ENCODE results near the gene PON3.

Gene PON3

GRCh38 chr7:95338832-95339231 lies 57.3 kb downstream of the PON3 start:
- no peak for DNase-seq

GRCh38 chr7:95335093-95335492 lies 61.1 kb downstream of the PON3 start:
- no peak for DNase-seq

GRCh38 chr7:95334447-95334846 lies 61.7 kb downstream of the PON3 start:
- no peak for DNase-seq

GRCh38 chr7:95330961-95331337 lies 65.2 kb downstream of the PON3 start:
- DNase-seq: no peak

- no peak for DNase-seq
Observed at GRCh38 chr7:95330204-95330960, 65.8 kb downstream of the PON3 start.

- DNase-seq: no peak
Observed at GRCh38 chr7:95327356-95327755, 68.8 kb downstream of the PON3 start.

GRCh38 chr7:95324431-95324830 lies 71.7 kb downstream of the PON3 start, which contains the start of gene PON1:
PON1 (minus strand) TSS chr7:95324532; CDS start chr7:95324475, 57 bp downstream.
- no peak for DNase-seq

- DNase-seq: no peak
Observed at GRCh38 chr7:95323410-95324129, 72.6 kb downstream of the PON3 start.

- no peak for DNase-seq
Observed at GRCh38 chr7:95322854-95323253, 73.3 kb downstream of the PON3 start.

GRCh38 chr7:95322396-95322795 lies 73.8 kb downstream of the PON3 start:
- DNase-seq: no peak

- DNase-seq: no peak
Observed at GRCh38 chr7:95321720-95322119, 74.5 kb downstream of the PON3 start.

GRCh38 chr7:95320651-95321050 lies 75.5 kb downstream of the PON3 start:
- no peak for DNase-seq

GRCh38 chr7:95319570-95319969 lies 76.6 kb downstream of the PON3 start:
- DNase-seq: no peak

- DNase-seq: no peak
Observed at GRCh38 chr7:95318501-95319100, 77.6 kb downstream of the PON3 start.

GRCh38 chr7:95317966-95318365 lies 78.2 kb downstream of the PON3 start:
- no peak for DNase-seq

GRCh38 chr7:95317546-95317945 lies 78.6 kb downstream of the PON3 start:
- DNase-seq: no peak

- no peak for DNase-seq
Observed at GRCh38 chr7:95316588-95316987, 79.6 kb downstream of the PON3 start.

GRCh38 chr7:95312561-95312960 lies 83.6 kb downstream of the PON3 start:
- DNase-seq: no peak

GRCh38 chr7:95311389-95311788 lies 84.8 kb downstream of the PON3 start:
- no peak for DNase-seq

GRCh38 chr7:95309951-95310350 lies 86.2 kb downstream of the PON3 start:
- DNase-seq: no peak
